Measurements from ENCODE around the gene SAMD8. TPM values are rescaled to one million over a fixed set of nuclear protein-coding genes. Genes with fewer than 3 reads are reported as not detected.
"Not testable (repeated sequence)": the region's sequence is repeated elsewhere in the genome, so short reads cannot be mapped to it uniquely, and the experiment has no call there.

SAMD8 gene
- polyA plus RNA-seq, 1 experiment: 14.2 TPM

DNA sequence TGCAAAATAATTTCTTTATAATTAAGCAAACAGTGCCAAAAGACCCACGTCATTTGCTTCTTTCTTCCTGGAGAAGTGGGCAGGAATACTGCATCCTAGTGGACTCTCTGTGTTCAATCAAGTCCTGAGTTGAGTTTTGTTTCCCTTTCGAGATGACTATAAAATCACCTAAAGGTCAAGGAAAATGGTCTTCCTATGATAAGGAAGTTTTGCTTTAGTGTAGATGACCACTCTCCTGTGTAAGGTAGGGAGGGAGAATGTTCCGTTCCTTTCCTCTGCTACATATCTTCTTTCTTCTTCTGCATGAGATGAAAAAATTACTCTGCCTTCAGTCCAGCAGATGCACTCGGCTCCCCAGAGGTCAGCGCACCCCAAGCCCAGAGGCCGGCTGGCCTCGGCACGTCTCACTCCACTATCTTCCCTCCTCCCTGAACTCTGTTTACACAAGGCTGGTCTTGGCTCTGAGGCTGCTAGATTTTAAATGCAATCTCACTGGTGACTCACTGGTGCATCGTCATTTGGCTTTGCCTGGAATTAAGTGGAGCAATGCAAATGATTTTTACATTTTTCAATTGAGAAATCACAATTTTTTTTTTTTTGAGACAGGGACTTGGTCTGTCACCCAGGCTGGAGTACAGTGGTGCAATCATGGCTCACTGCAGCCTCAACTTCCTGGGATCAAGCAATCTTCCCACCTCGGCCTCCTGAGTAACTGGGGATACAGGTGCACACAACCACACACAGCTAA, 80.5 kb downstream of the SAMD8 start:
- no peak overlapping the region for H3K4me3 ChIP-seq (ENCODE audit: low read depth, low read length)
- TF ChIP-seq CTCF (IDR thresholded peaks at IDR 0.05; ENCODE audit: insufficient read depth, low read depth, low read length): peak; percentile 27; the same call in 1 of the 2 replicates
- ChIA-PET CTCF (interaction anchor here (0.6 to 16.5 kb wide), 5 partner anchors 10 to 1226 kb away, joined by 3 to 292 read pairs (median 4); partner anchors contain the start of genes COMTD1 and VDAC2), POLR2A (interaction anchor here (0.7 kb wide), 1 partner anchor 18 kb away, joined by 10 read pairs; no protein-coding TSS in a partner anchor)
- no peaks in the 10 kb centered on the region for H3K27me3 ChIP-seq (ENCODE audit: control insufficient read depth, insufficient read depth, low read length)
- no peaks in the 10 kb centered on the region; the same call in 1 of the 2 replicates for H3K36me3 ChIP-seq (ENCODE audit: control insufficient read depth, insufficient read depth, low read length)
- DNase-seq (ENCODE audit: low read depth): peak; percentile 77

DNA sequence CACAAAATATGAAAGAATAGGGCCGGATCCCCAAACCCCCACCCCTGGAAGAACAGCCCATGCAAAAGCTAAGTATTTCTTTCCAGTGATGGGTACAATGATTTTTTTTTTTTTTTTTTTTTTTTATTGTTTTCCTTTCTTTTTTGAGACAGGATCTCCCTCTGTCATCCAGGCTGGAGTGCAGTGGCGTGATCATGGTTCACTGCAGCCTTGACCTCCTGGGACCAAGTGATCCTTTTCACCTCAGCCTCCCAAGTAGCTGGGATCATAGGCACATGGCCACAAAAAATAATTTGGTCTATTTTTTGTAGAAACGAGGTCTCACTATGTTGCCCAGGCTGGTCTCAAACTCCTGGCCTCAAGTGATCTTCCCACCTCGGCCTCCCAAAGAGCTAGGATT, 83.2 kb downstream of the SAMD8 start:
- POLR2A ChIA-PET: interaction anchor here (0.6 kb wide), 1 partner anchor 9 kb away, joined by 15 read pairs; no protein-coding TSS in a partner anchor
- CTCF ChIA-PET: interaction anchor here (1.0 to 2.7 kb wide), 5 partner anchors 12 to 41 kb away, joined by 4 to 13 read pairs (median 6); partner anchors contain the start of genes COMTD1 and VDAC2
- not testable (repeated sequence) for H3K36me3 ChIP-seq (ENCODE audit: control insufficient read depth, insufficient read depth, low read length)

GRCh38 chr10:75195035-75195763, 83.7 kb downstream of the SAMD8 start:
- TF ChIP-seq CTCF (IDR thresholded peaks at IDR 0.05; ENCODE audit: insufficient read depth, low read depth, low read length): no peak
- Histone ChIP-seq H3K27me3 (ENCODE audit: control insufficient read depth, insufficient read depth, low read length) (no peaks in the 10 kb centered on the region), H3K4me3 (ENCODE audit: low read depth, low read length) (no peak overlapping the region), H3K36me3 (ENCODE audit: control insufficient read depth, insufficient read depth, low read length) (no peaks in the 10 kb centered on the region; the same call in 1 of the 2 replicates)
- ChIA-PET CTCF (interaction anchor here (1.0 to 2.7 kb wide), 6 partner anchors 11 to 40 kb away, joined by 3 to 13 read pairs (median 5); partner anchors contain the start of genes COMTD1 and VDAC2), POLR2A (interaction anchor here (0.6 kb wide), 2 partner anchors 8 to 719 kb away, joined by 14 to 15 read pairs; no protein-coding TSS in a partner anchor)
- peak; percentile 90 for DNase-seq (ENCODE audit: low read depth)

More for the DNA sequence above, 83.2 kb downstream of the SAMD8 start:
- DNase-seq (ENCODE audit: low read depth); H3K27me3 ChIP-seq (ENCODE audit: control insufficient read depth, insufficient read depth, low read length); H3K4me3 ChIP-seq (ENCODE audit: low read depth, low read length): not testable (repeated sequence)

GRCh38 chr10:75197066-75197465, 85.6 kb downstream of the SAMD8 start:
- ChIA-PET POLR2A (no interaction called here), CTCF (interaction anchor here (0.7 to 1.5 kb wide), 3 partner anchors 9 to 88 kb away, joined by 3 to 4 read pairs (median 4); no protein-coding TSS in a partner anchor)
- no peak for TF ChIP-seq CTCF (IDR thresholded peaks at IDR 0.05; ENCODE audit: insufficient read depth, low read depth, low read length)
- DNase-seq (ENCODE audit: low read depth): no peak
- H3K4me3 ChIP-seq (ENCODE audit: low read depth, low read length): no peak overlapping the region
- no peaks in the 10 kb centered on the region; the same call in 1 of the 2 replicates for H3K36me3 ChIP-seq (ENCODE audit: control insufficient read depth, insufficient read depth, low read length)
- H3K27me3 ChIP-seq (ENCODE audit: control insufficient read depth, insufficient read depth, low read length): no peaks in the 10 kb centered on the region

DNA sequence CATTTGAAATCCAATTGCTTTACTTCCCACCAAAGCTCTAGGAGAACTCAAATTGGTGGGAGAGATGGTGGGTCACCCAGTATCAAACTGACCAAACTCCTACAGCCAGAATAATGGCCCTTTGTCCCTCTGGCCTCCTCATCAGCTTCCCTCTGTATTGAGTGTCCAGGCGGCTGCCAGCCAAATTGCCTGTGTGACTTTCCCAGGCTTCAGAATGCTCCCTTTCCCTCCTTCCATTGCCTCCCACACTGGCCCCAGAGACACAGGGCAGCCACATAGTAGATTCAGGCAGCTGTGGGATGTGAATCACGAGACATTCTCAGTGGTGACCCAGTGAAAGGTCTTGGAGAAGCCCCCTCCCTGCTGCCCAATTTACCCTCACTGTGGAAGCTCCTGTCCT, 86.5 kb downstream of the SAMD8 start:
- no peaks in the 10 kb centered on the region for H3K27me3 ChIP-seq (ENCODE audit: control insufficient read depth, insufficient read depth, low read length)
- ChIA-PET POLR2A (no interaction called here), CTCF (interaction anchor here (1.1 to 1.5 kb wide), 3 partner anchors 10 to 32 kb away, joined by 3 to 5 read pairs (median 4); no protein-coding TSS in a partner anchor)
- H3K36me3 ChIP-seq (ENCODE audit: control insufficient read depth, insufficient read depth, low read length): no peaks in the 10 kb centered on the region
- no peak overlapping the region for H3K4me3 ChIP-seq (ENCODE audit: low read depth, low read length)
- no peak for DNase-seq (ENCODE audit: low read depth)
- TF ChIP-seq CTCF (IDR thresholded peaks at IDR 0.05; ENCODE audit: insufficient read depth, low read depth, low read length): no peak

DNA sequence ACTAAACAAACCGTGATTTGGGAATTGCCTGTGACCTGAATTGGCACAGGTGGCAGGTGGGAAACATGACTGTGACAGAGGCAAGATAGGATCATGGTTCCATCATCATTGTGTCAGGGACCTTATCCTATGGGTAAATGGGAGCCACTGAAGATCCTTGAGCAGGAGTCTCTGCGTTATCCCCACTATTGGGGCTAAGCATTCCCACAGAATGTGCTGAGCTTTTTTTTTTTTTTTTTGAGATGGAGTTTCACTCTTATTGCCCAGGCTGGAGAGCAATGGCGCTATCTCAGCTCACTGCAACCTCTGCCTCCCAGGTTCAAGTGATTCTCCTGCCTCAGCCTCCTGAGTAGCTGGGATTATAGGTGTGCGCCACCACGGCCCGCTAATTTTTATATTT, 88.5 kb downstream of the SAMD8 start:
- H3K36me3 ChIP-seq (ENCODE audit: control insufficient read depth, insufficient read depth, low read length); H3K27me3 ChIP-seq (ENCODE audit: control insufficient read depth, insufficient read depth, low read length); DNase-seq (ENCODE audit: low read depth); H3K4me3 ChIP-seq (ENCODE audit: low read depth, low read length); POLR2A ChIA-PET: not testable (repeated sequence)
- CTCF ChIA-PET: interaction anchor here (0.7 to 1.8 kb wide), 2 partner anchors 12 to 31 kb away, joined by 3 to 5 read pairs; no protein-coding TSS in a partner anchor
